Activated T-cell treated with anti-CD3 and anti-CD28 coated beads, Interleukin-2, amount 50 U/mL, for 72 hours (primary cell): Measurements from ENCODE around the gene TNS3. TPM values are rescaled to one million over a fixed set of nuclear protein-coding genes. Genes with fewer than 3 reads are reported as not detected.

Experiments used
- ATAC-seq, 2 donors: fragments of 150-1000 bp; cut with Tn5 transposase; replicated peaks in 1 of 2; 2 replicates each; pipeline ENCODE4 v1.10.0; 2021; ENCODE audit warnings: moderate library complexity in 2 of 2, mild to moderate bottlenecking in 1 of 2
- DNase-seq, 2 donors: peaks; one replicate each; pipeline ENCODE4 v3.0.0; 2021 to 2022; ENCODE audit warnings: mixed read lengths in 1 of 2
- H3K27ac Mint-ChIP-seq: one replicate; pipeline ENCODE4 v1.8.0; 2022; ENCODE audit warnings: mild to moderate bottlenecking, moderate library complexity, mixed read lengths
- H3K27me3 Mint-ChIP-seq: one replicate; pipeline ENCODE4 v1.8.0; 2022; ENCODE audit warnings: low read depth, mixed read lengths
- H3K36me3 Mint-ChIP-seq, 2 donors: one replicate each; pipeline ENCODE4 v1.8.0; 2022; ENCODE audit warnings: mixed read lengths in 2 of 2, mild to moderate bottlenecking in 1 of 2; ENCODE audit not compliant: insufficient read depth in 2 of 2
- H3K4me1 Mint-ChIP-seq: one replicate; pipeline ENCODE4 v1.8.0; 2022; ENCODE audit warnings: low read depth, mixed read lengths
- H3K4me3 Mint-ChIP-seq, 2 donors: one replicate each; pipeline ENCODE4 v1.8.0; 2022; ENCODE audit warnings: mild to moderate bottlenecking in 2 of 2, mixed read lengths in 2 of 2, moderate library complexity in 2 of 2
- H3K9me3 Mint-ChIP-seq, 2 donors: one replicate each; pipeline ENCODE4 v1.8.0; 2022; ENCODE audit warnings: mixed read lengths in 2 of 2
- total RNA-seq, 2 donors: library from RNA; stranded (reverse); gene quantifications; one replicate each; pipeline ENCODE4 v1.2.3, GENCODE V29; 2022

The TNS3 gene
- total RNA-seq, 2 donors from 2014 or later: 0.29 to 1.2 TPM

DNA sequence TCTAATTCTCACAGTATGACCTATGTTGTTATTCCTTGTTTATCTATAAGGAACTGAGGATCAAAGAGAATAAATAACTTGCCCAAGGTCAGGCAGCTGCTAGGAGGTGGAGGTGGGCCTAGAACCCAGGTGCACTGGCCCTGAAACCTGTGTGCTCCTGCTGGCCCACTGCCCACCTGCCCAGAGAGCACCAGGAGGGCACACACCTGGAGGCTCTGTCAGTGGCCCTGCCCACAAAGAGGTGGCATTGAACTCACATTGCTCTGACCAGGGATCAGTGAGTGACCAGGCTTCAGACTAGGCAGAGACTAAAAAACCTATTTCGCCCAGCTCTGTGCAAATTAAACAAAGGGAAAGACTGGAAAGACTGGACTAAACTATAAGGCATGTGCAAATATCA lies 210.6 kb downstream of the TNS3 start:
- ATAC-seq (no peak), DNase-seq (no peak)
- Mint-ChIP-seq H3K9me3 (no peaks in the 10 kb centered on the region), H3K4me3 (no peak overlapping the region), H3K27ac (no peak overlapping the region), H3K27me3 (peaks cover 11% of the 10 kb centered on the region), H3K36me3 (no peaks in the 10 kb centered on the region), H3K4me1 (no peaks in the 10 kb centered on the region)

DNA sequence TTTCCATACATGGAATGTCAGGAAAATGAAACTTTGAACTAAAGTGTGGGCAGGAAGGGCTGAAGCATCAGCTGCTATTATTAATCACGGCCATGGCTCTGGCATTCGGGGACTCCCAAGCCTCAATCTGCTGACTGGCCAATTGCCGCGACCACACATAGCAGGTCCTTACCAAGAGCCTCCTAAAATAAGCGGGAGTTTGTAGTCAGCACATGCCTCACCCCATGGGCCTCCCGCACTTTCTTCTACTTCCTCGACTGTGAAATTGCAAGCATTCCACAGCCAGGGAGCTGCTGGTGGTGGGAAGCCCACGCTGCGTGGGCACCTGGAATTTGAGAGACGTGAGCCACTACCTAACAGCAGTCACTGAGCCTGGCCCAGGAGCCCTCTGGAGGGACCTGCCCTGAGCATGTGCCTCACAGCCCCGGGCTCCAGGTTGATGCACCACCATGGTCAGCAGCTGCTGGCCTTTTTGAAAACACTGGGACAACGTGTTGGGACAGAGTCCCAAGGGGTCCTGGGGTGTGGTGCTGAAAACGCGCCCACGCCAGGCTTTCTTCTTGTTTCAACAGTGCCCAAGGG lies 211.4 kb downstream of the TNS3 start:
- Mint-ChIP-seq H3K4me3 (no peak overlapping the region), H3K27ac (no peak overlapping the region), H3K4me1 (no peaks in the 10 kb centered on the region), H3K9me3 (no peaks in the 10 kb centered on the region), H3K27me3 (peaks cover 11% of the 10 kb centered on the region), H3K36me3 (no peaks in the 10 kb centered on the region)
- DNase-seq (no peak), ATAC-seq (no peak)

- H3K27ac Mint-ChIP-seq: no peak overlapping the region
- H3K27me3 Mint-ChIP-seq: peaks cover 11% of the 10 kb centered on the region
- no peak overlapping the region for H3K4me3 Mint-ChIP-seq
- no peaks in the 10 kb centered on the region for H3K4me1 Mint-ChIP-seq
- H3K9me3 Mint-ChIP-seq: no peaks in the 10 kb centered on the region
- no peak for ATAC-seq
- H3K36me3 Mint-ChIP-seq: no peaks in the 10 kb centered on the region
- DNase-seq: no peak
Observed at GRCh38 chr7:47369736-47370135, 212.2 kb downstream of the TNS3 start.

GRCh38 chr7:47368190-47368812 lies 213.6 kb downstream of the TNS3 start:
- no peak overlapping the region for H3K27ac Mint-ChIP-seq
- ATAC-seq: no peak

GRCh38 chr7:47367369-47367768 lies 214.5 kb downstream of the TNS3 start:
- ATAC-seq: no peak
- H3K27me3 Mint-ChIP-seq: peaks cover 4% of the 10 kb centered on the region
- H3K9me3 Mint-ChIP-seq: no peaks in the 10 kb centered on the region
- no peaks in the 10 kb centered on the region for H3K36me3 Mint-ChIP-seq
- no peaks in the 10 kb centered on the region for H3K4me1 Mint-ChIP-seq
- H3K27ac Mint-ChIP-seq: no peak overlapping the region
- no peak overlapping the region for H3K4me3 Mint-ChIP-seq
- DNase-seq: no peak

More at GRCh38 chr7:47368190-47368812, 213.6 kb downstream of the TNS3 start:
- Mint-ChIP-seq H3K4me1 (no peaks in the 10 kb centered on the region), H3K27me3 (peaks cover 4% of the 10 kb centered on the region), H3K36me3 (no peaks in the 10 kb centered on the region), H3K9me3 (no peaks in the 10 kb centered on the region), H3K4me3 (no peak overlapping the region)
- no peak for DNase-seq

GRCh38 chr7:47366960-47367359 lies 215.0 kb downstream of the TNS3 start:
- Mint-ChIP-seq H3K27me3 (peaks cover 4% of the 10 kb centered on the region), H3K4me3 (no peak overlapping the region), H3K36me3 (no peaks in the 10 kb centered on the region), H3K4me1 (no peaks in the 10 kb centered on the region), H3K9me3 (no peaks in the 10 kb centered on the region), H3K27ac (no peak overlapping the region)
- no peak for ATAC-seq
- DNase-seq: no peak

GRCh38 chr7:47366211-47366610 lies 215.7 kb downstream of the TNS3 start:
- no peak for ATAC-seq
- Mint-ChIP-seq H3K4me1 (no peaks in the 10 kb centered on the region), H3K27ac (no peak overlapping the region), H3K27me3 (peaks cover 4% of the 10 kb centered on the region), H3K36me3 (no peaks in the 10 kb centered on the region), H3K9me3 (no peaks in the 10 kb centered on the region), H3K4me3 (no peak overlapping the region)
- no peak for DNase-seq

DNA sequence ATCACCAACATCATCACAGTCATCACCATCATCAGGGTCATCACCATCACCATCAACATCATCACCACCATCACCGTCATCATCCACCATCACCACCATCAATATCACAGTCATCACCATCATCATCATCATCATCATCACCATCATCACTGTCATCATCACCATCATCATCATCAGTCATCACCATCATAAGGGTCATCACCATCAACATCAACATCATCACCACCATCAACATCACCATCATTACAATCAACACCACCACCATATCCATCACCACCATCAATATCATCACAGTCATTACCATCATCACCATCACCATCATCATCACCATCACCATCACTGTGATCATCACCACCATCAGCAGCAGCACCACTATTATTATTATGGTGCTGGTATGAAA lies 218.9 kb downstream of the TNS3 start:
- no peak for DNase-seq
- no peaks in the 10 kb centered on the region for H3K36me3 Mint-ChIP-seq
- no peak overlapping the region for H3K27ac Mint-ChIP-seq
- ATAC-seq: no peak
- no peaks in the 10 kb centered on the region for H3K4me1 Mint-ChIP-seq
- H3K9me3 Mint-ChIP-seq: no peaks in the 10 kb centered on the region
- H3K27me3 Mint-ChIP-seq: no peaks in the 10 kb centered on the region
- no peak overlapping the region for H3K4me3 Mint-ChIP-seq

DNA sequence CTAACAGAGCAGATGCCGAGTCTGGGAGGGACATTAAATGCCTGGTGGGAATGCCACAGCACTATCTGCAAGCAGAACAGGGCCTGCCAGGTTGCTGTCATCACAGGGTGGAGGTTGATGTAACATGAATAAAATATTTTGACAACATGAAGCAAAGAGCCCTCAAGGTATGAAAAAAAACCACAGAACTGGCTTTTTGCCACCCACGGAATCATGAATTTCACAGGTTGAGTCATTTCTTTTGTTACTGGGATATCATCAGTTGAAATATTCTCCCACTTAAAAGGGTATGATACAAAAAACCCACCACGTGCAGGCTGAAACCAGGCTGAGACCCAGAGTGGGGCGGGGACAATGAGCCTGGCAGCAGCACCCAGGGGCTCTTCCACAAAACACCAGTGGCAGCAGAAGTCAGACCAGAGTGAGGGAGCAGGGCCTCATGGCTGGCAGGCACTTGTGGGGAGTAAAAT lies 220.1 kb downstream of the TNS3 start:
- no peaks in the 10 kb centered on the region for H3K4me1 Mint-ChIP-seq
- DNase-seq: peak; percentile 54 to 72

GRCh38 chr7:47361236-47361635 lies 220.7 kb downstream of the TNS3 start:
- Mint-ChIP-seq H3K4me1 (no peaks in the 10 kb centered on the region), H3K36me3 (no peaks in the 10 kb centered on the region), H3K4me3 (no peak overlapping the region), H3K27ac (no peak overlapping the region), H3K27me3 (no peaks in the 10 kb centered on the region), H3K9me3 (no peaks in the 10 kb centered on the region)
- DNase-seq: no peak
- ATAC-seq: no peak

More for the DNA sequence above, 220.1 kb downstream of the TNS3 start:
- H3K27ac Mint-ChIP-seq: no peak overlapping the region
- H3K36me3 Mint-ChIP-seq: no peaks in the 10 kb centered on the region
- H3K9me3 Mint-ChIP-seq: no peaks in the 10 kb centered on the region
- peak overlapping the region in 1 of 2 donors; percentile 6 for H3K4me3 Mint-ChIP-seq
- H3K27me3 Mint-ChIP-seq: no peaks in the 10 kb centered on the region
- peak; percentile 84 to 89 for ATAC-seq

DNA sequence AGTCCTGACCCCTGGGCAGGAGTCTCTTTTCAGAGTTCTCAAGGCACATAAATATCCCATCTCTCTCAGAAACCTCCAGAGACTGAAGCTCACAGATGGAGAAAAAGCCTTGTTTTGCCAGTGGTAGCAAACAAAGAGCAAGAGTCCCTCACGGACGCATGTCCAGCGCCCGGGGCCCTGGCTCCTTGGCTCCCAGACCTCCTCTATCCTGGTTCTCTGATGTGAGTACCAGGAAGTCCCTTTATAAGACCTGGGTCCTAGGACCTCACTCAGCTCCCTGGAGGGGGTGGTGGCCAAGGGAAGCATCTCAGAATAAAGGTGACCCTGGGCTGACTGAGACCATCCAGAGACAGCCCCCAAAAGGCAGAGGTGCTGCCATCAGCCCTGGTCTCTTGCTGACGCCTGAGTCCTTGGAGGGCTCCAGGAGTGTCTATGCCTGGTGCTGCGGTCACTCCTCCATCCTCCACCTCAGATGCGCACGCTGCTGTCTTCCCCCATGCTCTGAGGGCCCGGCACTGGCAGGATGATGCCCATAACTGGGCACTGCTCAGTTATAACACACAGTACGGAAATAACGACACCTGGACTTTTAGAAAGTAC lies 221.5 kb downstream of the TNS3 start:
- DNase-seq: no peak
- ATAC-seq: no peak
- Mint-ChIP-seq H3K27me3 (no peaks in the 10 kb centered on the region), H3K4me1 (no peaks in the 10 kb centered on the region), H3K4me3 (no peak overlapping the region), H3K27ac (no peak overlapping the region), H3K36me3 (no peaks in the 10 kb centered on the region), H3K9me3 (no peaks in the 10 kb centered on the region)

DNA sequence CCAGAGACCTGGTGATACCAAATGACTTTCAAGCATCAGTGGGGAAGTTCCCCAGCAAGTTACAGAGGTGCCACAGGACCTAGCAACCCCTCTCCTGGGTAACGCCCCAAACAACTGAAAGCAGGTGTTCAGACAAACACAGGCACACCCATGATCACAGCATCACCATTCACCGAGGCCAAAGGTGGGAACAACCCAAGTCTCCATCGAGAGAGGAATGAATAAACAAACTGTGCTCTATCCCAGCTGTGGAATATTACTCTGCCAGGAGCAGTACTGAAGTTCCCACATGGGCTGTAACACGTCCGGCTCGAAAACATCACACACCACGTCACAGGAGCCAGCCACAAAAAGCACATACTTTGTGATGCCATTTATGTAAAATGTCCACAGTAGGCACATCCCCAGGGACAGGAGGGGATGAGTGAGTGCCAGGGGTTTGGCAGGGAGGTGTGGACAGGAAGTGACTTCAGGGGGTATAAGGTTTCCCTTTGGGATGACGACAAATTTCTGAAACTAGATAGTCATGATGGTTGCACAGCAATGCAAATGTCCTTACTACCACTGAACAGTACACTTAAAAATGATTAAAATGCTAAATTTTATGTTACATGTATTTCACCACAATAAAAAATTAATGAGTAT lies 222.8 kb downstream of the TNS3 start:
- Mint-ChIP-seq H3K4me3 (no peak overlapping the region), H3K36me3 (no peaks in the 10 kb centered on the region), H3K9me3 (no peaks in the 10 kb centered on the region), H3K27me3 (no peaks in the 10 kb centered on the region), H3K4me1 (no peaks in the 10 kb centered on the region), H3K27ac (no peak overlapping the region)
- no peak for DNase-seq
- no peak for ATAC-seq

DNA sequence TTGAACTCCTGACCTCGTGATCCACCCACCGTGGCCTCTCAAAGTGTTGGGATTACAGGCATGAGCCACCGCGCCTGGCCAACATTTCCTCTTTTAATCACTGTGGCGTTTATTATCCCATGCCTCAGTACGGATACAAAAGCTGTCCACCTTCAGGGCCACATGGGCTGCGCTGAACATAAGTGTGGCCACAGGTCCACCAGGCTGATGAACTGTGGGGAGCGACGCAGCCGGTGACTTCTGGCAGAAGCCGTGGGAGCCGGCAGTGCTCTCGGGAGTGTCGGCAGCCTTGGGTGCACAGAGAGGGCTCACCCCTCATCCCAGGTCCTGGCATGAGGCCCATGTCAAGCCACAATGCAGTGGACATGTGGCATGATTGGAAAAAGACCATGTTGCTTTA lies 223.6 kb downstream of the TNS3 start:
- H3K9me3 Mint-ChIP-seq: no peaks in the 10 kb centered on the region
- no peak overlapping the region for H3K4me3 Mint-ChIP-seq
- no peaks in the 10 kb centered on the region for H3K4me1 Mint-ChIP-seq
- ATAC-seq (no peak), DNase-seq (no peak)
- no peaks in the 10 kb centered on the region for H3K36me3 Mint-ChIP-seq
- no peak overlapping the region for H3K27ac Mint-ChIP-seq
- H3K27me3 Mint-ChIP-seq: no peaks in the 10 kb centered on the region
